Karpas-422 (cell line): Measurements from ENCODE around the gene PARP11. TPM values are rescaled to one million over a fixed set of nuclear protein-coding genes. Genes with fewer than 3 reads are reported as not detected.
A peak's percentile ranks its signal among the peaks of the same experiment; 100 is the strongest.

Source experiments
- DNase-seq: peaks from one replicate; pipeline ENCODE4 v3.0.0-alpha.2; 2015
- H2AFZ ChIP-seq: fragments of 200-600 bp; sonication (generic); 2 replicates; pipeline ENCODE4 v1.6.1; 2014; ENCODE audit warnings: antibody characterized with exemption, low read length, mixed read lengths
- H3K27ac ChIP-seq: fragments of 200-600 bp; sonication (generic); 2 replicates; pipeline ENCODE4 v1.5.1; 2014; ENCODE audit warnings: mild to moderate bottlenecking, low read length, moderate library complexity
- H3K27me3 ChIP-seq: fragments of 200-600 bp; sonication (generic); 2 replicates; pipeline ENCODE4 v1.6.1; 2014; ENCODE audit warnings: low read length, mixed read lengths
- H3K36me3 ChIP-seq: fragments of 200-600 bp; sonication (generic); 2 replicates; pipeline ENCODE4 v1.6.1; 2014; ENCODE audit warnings: low read length, mixed read lengths; ENCODE audit not compliant: insufficient read depth
- H3K4me1 ChIP-seq: fragments of 200-600 bp; sonication (generic); 2 replicates; pipeline ENCODE4 v1.6.1; 2014; ENCODE audit warnings: mild to moderate bottlenecking, low read length, mixed read lengths
- H3K4me2 ChIP-seq: fragments of 200-600 bp; sonication (generic); 2 replicates; pipeline ENCODE4 v1.6.1; 2014; ENCODE audit warnings: low read length, low read depth, mild to moderate bottlenecking; ENCODE audit not compliant: poor library complexity, severe bottlenecking
- H3K4me3 ChIP-seq: fragments of 200-600 bp; sonication (generic); 2 replicates; pipeline ENCODE4 v1.5.1; 2014; ENCODE audit warnings: mild to moderate bottlenecking, antibody characterized with exemption, low read length, mixed read lengths
- H3K79me2 ChIP-seq: fragments of 200-600 bp; sonication (generic); 2 replicates; pipeline ENCODE4 v1.6.1; 2014; ENCODE audit warnings: mild to moderate bottlenecking, low read length, mixed read lengths
- H3K9ac ChIP-seq: fragments of 200-600 bp; sonication (generic); 2 replicates; pipeline ENCODE4 v1.6.0; 2014; ENCODE audit warnings: low read length
- H3K9me2 ChIP-seq: fragments of 200-600 bp; sonication (generic), shearing (Covaris generic); replicated peaks from 2 replicates; pipeline ENCODE4 v1.6.0; 2014; ENCODE audit warnings: mild to moderate bottlenecking, low read length, moderate library complexity; ENCODE audit not compliant: insufficient read depth
- H3K9me3 ChIP-seq: fragments of 300-700, 200-600 bp; sonication (generic); 2 replicates; pipeline ENCODE4 v1.6.1; 2014; ENCODE audit warnings: low read length, mixed read lengths
- H4K20me1 ChIP-seq: fragments of 200-600 bp; sonication (generic); 2 replicates; pipeline ENCODE4 v1.6.1; 2014; ENCODE audit warnings: mild to moderate bottlenecking, antibody characterized with exemption, low read length, low read depth; ENCODE audit not compliant: insufficient read depth
- total RNA-seq: library from RNA; depleted of rRNA; stranded (reverse); fragments of >200 nt; shearing (Covaris generic); gene quantifications from 2 replicates; pipeline ENCODE4 v1.2.3, GENCODE V29; 2014; ENCODE audit warnings: low replicate concordance

Gene PARP11
- total RNA-seq, 1 experiment from 2014 or later = 10.2 TPM

- Histone ChIP-seq H3K9me2 (no peaks in the 10 kb centered on the region), H3K4me3 (no peak overlapping the region), H3K4me1 (peaks cover 22% of the 10 kb centered on the region), H3K27ac (no peak overlapping the region), H3K9me3 (no peaks in the 10 kb centered on the region), H3K9ac (no peak overlapping the region), H3K4me2 (no peak overlapping the region), H3K27me3 (no peaks in the 10 kb centered on the region), H4K20me1 (peaks cover 9% of the 10 kb centered on the region; the same call in 1 of the 2 replicates), H2AFZ (no peak overlapping the region), H3K79me2 (no peaks in the 10 kb centered on the region), H3K36me3 (no peaks in the 10 kb centered on the region)
- no peak for DNase-seq
Observed at GRCh38 chr12:3828888-3829287, 44.3 kb downstream of the PARP11 start.

GRCh38 chr12:3827301-3828000 lies 45.7 kb downstream of the PARP11 start:
- Histone ChIP-seq H3K4me3 (no peak overlapping the region), H3K79me2 (no peaks in the 10 kb centered on the region), H3K27me3 (no peaks in the 10 kb centered on the region), H2AFZ (no peak overlapping the region), H3K9me3 (no peaks in the 10 kb centered on the region), H4K20me1 (peaks cover 3% of the 10 kb centered on the region; the same call in 1 of the 2 replicates), H3K36me3 (no peaks in the 10 kb centered on the region), H3K4me1 (peaks cover 22% of the 10 kb centered on the region), H3K9ac (no peak overlapping the region), H3K4me2 (no peak overlapping the region), H3K27ac (no peak overlapping the region), H3K9me2 (no peaks in the 10 kb centered on the region)
- DNase-seq = peak; percentile 45

- H2AFZ ChIP-seq = no peak overlapping the region
- DNase-seq = no peak
Observed at GRCh38 chr12:3821441-3821840, 51.8 kb downstream of the PARP11 start.

GRCh38 chr12:3820122-3820521 lies 53.1 kb downstream of the PARP11 start:
- no peaks in the 10 kb centered on the region for H3K36me3 ChIP-seq
- H2AFZ ChIP-seq = no peak overlapping the region
- no peaks in the 10 kb centered on the region for H3K9me2 ChIP-seq
- DNase-seq = no peak
- H3K9me3 ChIP-seq = no peaks in the 10 kb centered on the region
- no peaks in the 10 kb centered on the region for H3K27me3 ChIP-seq
- no peak overlapping the region for H3K4me3 ChIP-seq
- H3K27ac ChIP-seq = no peak overlapping the region
- no peak overlapping the region for H3K9ac ChIP-seq
- H3K4me1 ChIP-seq = no peaks in the 10 kb centered on the region
- H3K4me2 ChIP-seq = no peak overlapping the region
- H4K20me1 ChIP-seq = no peaks in the 10 kb centered on the region
- no peaks in the 10 kb centered on the region for H3K79me2 ChIP-seq

More at GRCh38 chr12:3821441-3821840, 51.8 kb downstream of the PARP11 start:
- Histone ChIP-seq H3K36me3 (no peaks in the 10 kb centered on the region), H3K27ac (no peak overlapping the region), H3K9me2 (no peaks in the 10 kb centered on the region), H4K20me1 (no peaks in the 10 kb centered on the region), H3K4me1 (no peaks in the 10 kb centered on the region), H3K79me2 (no peaks in the 10 kb centered on the region), H3K27me3 (no peaks in the 10 kb centered on the region), H3K4me2 (no peak overlapping the region), H3K4me3 (no peak overlapping the region), H3K9ac (no peak overlapping the region), H3K9me3 (no peaks in the 10 kb centered on the region)

GRCh38 chr12:3816266-3816665 lies 56.9 kb downstream of the PARP11 start:
- H3K9me3 ChIP-seq = no peaks in the 10 kb centered on the region

GRCh38 chr12:3815094-3815766 lies 58.0 kb downstream of the PARP11 start:
- no peaks in the 10 kb centered on the region for H3K9me3 ChIP-seq
- H4K20me1 ChIP-seq = no peaks in the 10 kb centered on the region

More at GRCh38 chr12:3816266-3816665, 56.9 kb downstream of the PARP11 start:
- Histone ChIP-seq H4K20me1 (no peaks in the 10 kb centered on the region), H3K27me3 (no peaks in the 10 kb centered on the region), H3K79me2 (no peaks in the 10 kb centered on the region), H3K4me1 (no peaks in the 10 kb centered on the region), H2AFZ (no peak overlapping the region), H3K4me2 (no peak overlapping the region), H3K9ac (no peak overlapping the region), H3K9me2 (no peaks in the 10 kb centered on the region), H3K36me3 (no peaks in the 10 kb centered on the region), H3K4me3 (no peak overlapping the region), H3K27ac (no peak overlapping the region)
- DNase-seq = no peak

GRCh38 chr12:3810540-3810939 lies 62.7 kb downstream of the PARP11 start:
- Histone ChIP-seq H2AFZ (no peak overlapping the region), H3K4me1 (no peaks in the 10 kb centered on the region; the same call in 1 of the 2 replicates), H3K27me3 (no peaks in the 10 kb centered on the region), H4K20me1 (no peaks in the 10 kb centered on the region), H3K36me3 (no peaks in the 10 kb centered on the region), H3K27ac (no peak overlapping the region), H3K4me3 (no peak overlapping the region), H3K9me2 (no peaks in the 10 kb centered on the region), H3K79me2 (no peaks in the 10 kb centered on the region), H3K9me3 (no peaks in the 10 kb centered on the region), H3K4me2 (no peak overlapping the region), H3K9ac (no peak overlapping the region)
- DNase-seq = no peak

More at GRCh38 chr12:3815094-3815766, 58.0 kb downstream of the PARP11 start:
- Histone ChIP-seq H3K9ac (no peak overlapping the region), H3K27ac (no peak overlapping the region), H2AFZ (no peak overlapping the region), H3K4me3 (no peak overlapping the region), H3K36me3 (no peaks in the 10 kb centered on the region), H3K27me3 (no peaks in the 10 kb centered on the region), H3K79me2 (no peaks in the 10 kb centered on the region), H3K4me1 (no peaks in the 10 kb centered on the region), H3K4me2 (no peak overlapping the region), H3K9me2 (no peaks in the 10 kb centered on the region)
- DNase-seq = no peak

- Histone ChIP-seq H3K36me3 (no peaks in the 10 kb centered on the region), H3K9me3 (no peaks in the 10 kb centered on the region), H3K79me2 (no peaks in the 10 kb centered on the region), H3K27ac (no peak overlapping the region), H4K20me1 (no peaks in the 10 kb centered on the region), H3K4me1 (no peaks in the 10 kb centered on the region; the same call in 1 of the 2 replicates), H3K9me2 (no peaks in the 10 kb centered on the region), H3K4me2 (no peak overlapping the region), H3K4me3 (no peak overlapping the region), H3K27me3 (no peaks in the 10 kb centered on the region), H3K9ac (no peak overlapping the region), H2AFZ (no peak overlapping the region)
- no peak for DNase-seq
Observed at GRCh38 chr12:3810016-3810370, 63.2 kb downstream of the PARP11 start.
